H1 (cell line): ENCODE measurements around the gene RNF113B. TPM values are rescaled to one million over a fixed set of nuclear protein-coding genes. Genes with fewer than 3 reads are reported as not detected.
A peak's percentile ranks its signal among the peaks of the same experiment; 100 is the strongest.

Source experiments
- CTCF ChIA-PET: fragments of 300-600 bp; sonication (Branson Sonifier 250); formaldehyde crosslinking; loops from one replicate; lab custom pipeline; 2021; ENCODE audit not compliant: partially characterized antibody; lab: Charles Lee
- POLR2A ChIA-PET: fragments of 300-600 bp; sonication (Branson Sonifier 250); formaldehyde crosslinking; loops from one replicate; lab custom pipeline; 2021; ENCODE audit warnings: inconsistent platforms; ENCODE audit not compliant: partially characterized antibody; lab: Charles Lee
- DNase-seq, 2 experiments: peaks; one replicate each; pipeline versions ENCODE4 v3.0.0 to v3.0.0-alpha.2; 2010 to 2022; ENCODE audit warnings: low spot score in 2 of 2, low read depth in 1 of 2, mixed read lengths in 1 of 2
- FAIRE-seq: peaks from 2 replicates; lab custom pipeline; 2011; peaks lifted over from hg19 to GRCh38; lab: Jason Lieb, UNC
- H2AFZ ChIP-seq: 2 replicates; pipeline ENCODE4 v1.8.1; 2012; ENCODE audit warnings: low read length, inconsistent platforms
- H2AK5ac ChIP-seq: 2 replicates; pipeline ENCODE4 v1.6.1; 2013; ENCODE audit warnings: low read depth, low read length
- H2BK120ac ChIP-seq: replicated peaks from 2 replicates; pipeline ENCODE3; 2013; ENCODE audit warnings: low read depth, low read length, inconsistent platforms
- H2BK12ac ChIP-seq: 2 replicates; pipeline ENCODE4 v1.6.1; 2013; ENCODE audit warnings: low read depth, low read length
- H2BK15ac ChIP-seq: 2 replicates; pipeline ENCODE4 v1.6.1; 2013; ENCODE audit warnings: low read length
- H2BK20ac ChIP-seq: 2 replicates; pipeline ENCODE4 v1.6.1; 2013; ENCODE audit warnings: low read length
- H2BK5ac ChIP-seq: 2 replicates; pipeline ENCODE4 v1.6.1; 2013; ENCODE audit warnings: low read depth, low read length
- H3K14ac ChIP-seq: 2 replicates; pipeline ENCODE4 v1.6.1; 2013; ENCODE audit warnings: inconsistent platforms; ENCODE audit not compliant: insufficient read length
- H3K18ac ChIP-seq: 2 replicates; pipeline ENCODE4 v1.6.1; 2013; ENCODE audit warnings: low read length; ENCODE audit errors: extremely low read depth
- H3K23ac ChIP-seq: 2 replicates; pipeline ENCODE4 v1.6.1; 2013; ENCODE audit warnings: inconsistent platforms; ENCODE audit not compliant: insufficient read length
- H3K23me2 ChIP-seq: 2 replicates; pipeline ENCODE4 v1.6.1; 2013; ENCODE audit warnings: low read depth, low read length
- H3K27ac ChIP-seq: 2 replicates; pipeline ENCODE4 v1.6.1; 2011; ENCODE audit warnings: low read depth, low read length, inconsistent platforms
- H3K27me3 ChIP-seq, 4 experiments: replicated peaks in 1 of 4; 1 replicate in 1 of 4; 2 replicates in 3 of 4; pipeline versions ENCODE4 v1.6.1 to v1.8.1; 2011 to 2013; ENCODE audit warnings: low read length in 3 of 4, mild to moderate bottlenecking in 3 of 4, inconsistent platforms in 2 of 4, mixed read lengths in 2 of 4, moderate library complexity in 1 of 4; ENCODE audit not compliant: control insufficient read depth in 3 of 4, insufficient read depth in 3 of 4; ENCODE audit errors: extremely low read depth in 1 of 4
- H3K36me3 ChIP-seq, 4 experiments: 2 replicates each; pipeline versions ENCODE4 v1.6.1 to v1.8.1; 2011 to 2013; ENCODE audit warnings: mild to moderate bottlenecking in 4 of 4, low read length in 3 of 4, moderate library complexity in 2 of 4, control low read depth in 1 of 4, inconsistent platforms in 1 of 4; ENCODE audit not compliant: insufficient read depth in 4 of 4, control insufficient read depth in 2 of 4
- H3K4ac ChIP-seq: replicated peaks from 2 replicates; pipeline ENCODE3; 2013; ENCODE audit warnings: low read length, low read depth, mixed read lengths, inconsistent platforms; ENCODE audit not compliant: insufficient read length
- H3K4me1 ChIP-seq, 4 experiments: replicated peaks in 1 of 4; 1 replicate in 1 of 4; 2 replicates in 3 of 4; pipeline versions ENCODE4 v1.6.1 to v1.8.1; 2011 to 2013; ENCODE audit warnings: low read length in 3 of 4, inconsistent platforms in 2 of 4, mixed read lengths in 1 of 4; ENCODE audit not compliant: insufficient read depth in 4 of 4, control insufficient read depth in 3 of 4
- H3K4me2 ChIP-seq, 2 experiments: 2 replicates each; pipeline versions ENCODE4 v1.6.1 to v1.8.1; 2011 to 2013; ENCODE audit warnings: low read depth in 2 of 2, low read length in 2 of 2, control low read depth in 1 of 2, inconsistent platforms in 1 of 2, mild to moderate bottlenecking in 1 of 2; ENCODE audit not compliant: insufficient read depth in 1 of 2
- H3K4me3 ChIP-seq, 4 experiments: fragments of 200-600, 300-600 bp in 1 of 4; sonication (generic), shearing (Covaris generic), sonication (Bioruptor Twin) in 1 of 4; 2 replicates each; pipeline versions ENCODE4 v1.5.1 to v1.8.1; 2011 to 2016; ENCODE audit warnings: low read length in 4 of 4, low read depth in 3 of 4, control low read depth in 2 of 4, inconsistent platforms in 2 of 4, mild to moderate bottlenecking in 2 of 4, mixed read lengths in 1 of 4, moderate library complexity in 1 of 4; ENCODE audit not compliant: insufficient read depth in 2 of 4; ENCODE audit errors: extremely low read depth in 1 of 4
- H3K56ac ChIP-seq: replicated peaks from 2 replicates; pipeline ENCODE3; 2013; ENCODE audit warnings: low read depth, mild to moderate bottlenecking, mixed read lengths, low read length, inconsistent platforms; ENCODE audit not compliant: insufficient read length
- H3K79me1 ChIP-seq: 2 replicates; pipeline ENCODE4 v1.6.1; 2013; ENCODE audit warnings: low read depth, low read length, control low read depth
- H3K79me2 ChIP-seq, 2 experiments: 2 replicates each; pipeline versions ENCODE4 v1.6.1 to v1.8.1; 2012 to 2013; ENCODE audit warnings: low read length in 2 of 2, mild to moderate bottlenecking in 2 of 2, inconsistent platforms in 1 of 2; ENCODE audit not compliant: insufficient read depth in 2 of 2, control insufficient read depth in 1 of 2
- H3K9ac ChIP-seq, 4 experiments: replicated peaks in 1 of 4; 1 replicate in 1 of 4; 2 replicates in 3 of 4; pipeline versions ENCODE4 v1.6.1 to v1.8.1; 2011 to 2013; ENCODE audit warnings: low read depth in 3 of 4, low read length in 3 of 4, control low read depth in 2 of 4, mild to moderate bottlenecking in 2 of 4, moderate library complexity in 2 of 4, inconsistent platforms in 1 of 4; ENCODE audit errors: extremely low read depth in 1 of 4
- H3K9me3 ChIP-seq, 2 experiments: 2 replicates each; pipeline versions ENCODE4 v1.6.1 to v1.8.1; 2012 to 2013; ENCODE audit warnings: mild to moderate bottlenecking in 2 of 2, moderate library complexity in 2 of 2, control low read depth in 1 of 2, inconsistent platforms in 1 of 2, low read depth in 1 of 2, low read length in 1 of 2, mixed read lengths in 1 of 2; ENCODE audit not compliant: insufficient read depth in 2 of 2
- H4K20me1 ChIP-seq, 2 experiments: replicated peaks in 1 of 2; 2 replicates each; pipeline versions ENCODE3 to v1.8.1; 2011 to 2013; ENCODE audit warnings: inconsistent platforms in 2 of 2, low read length in 2 of 2, mild to moderate bottlenecking in 1 of 2; ENCODE audit not compliant: insufficient read depth in 2 of 2, control insufficient read depth in 1 of 2
- H4K5ac ChIP-seq: 2 replicates; pipeline ENCODE4 v1.6.1; 2013; ENCODE audit warnings: low read length, low read depth, mixed read lengths, inconsistent platforms; ENCODE audit not compliant: insufficient read length
- H4K8ac ChIP-seq: 2 replicates; pipeline ENCODE4 v1.8.0; 2013; ENCODE audit warnings: mild to moderate bottlenecking, moderate library complexity, low read length, inconsistent platforms; ENCODE audit not compliant: insufficient read depth; ENCODE audit errors: extremely low read depth
- H4K91ac ChIP-seq: replicated peaks from 2 replicates; pipeline ENCODE3; 2013; ENCODE audit warnings: low read length, mixed read lengths, inconsistent platforms; ENCODE audit not compliant: insufficient read length
- GABPA ChIP-seq: IDR thresholded peaks from 2 replicates; pipeline ENCODE4 v1.6.1; 2011; ENCODE audit warnings: mild to moderate bottlenecking, low read length, moderate library complexity, borderline replicate concordance; ENCODE audit not compliant: insufficient read depth
- GTF2F1 ChIP-seq: IDR thresholded peaks from 2 replicates; pipeline ENCODE4 v1.6.1; 2012; ENCODE audit warnings: low read depth, low read length, improper control_type of control experiment, borderline replicate concordance
- JUND ChIP-seq: IDR thresholded peaks from 2 replicates; pipeline ENCODE4 v1.6.1; 2011; ENCODE audit warnings: mild to moderate bottlenecking, improper control_type of control experiment, low read length
- POU5F1 ChIP-seq: IDR thresholded peaks from 2 replicates; pipeline ENCODE4 v1.6.1; 2011; ENCODE audit warnings: low read depth, mild to moderate bottlenecking, low read length, moderate library complexity
- RNF2 ChIP-seq: fragments of 200-900, 300-1000 bp; sonication (generic); IDR thresholded peaks from 2 replicates; pipeline ENCODE4 v1.7.1; 2016; ENCODE audit warnings: borderline replicate concordance, low read depth, mild to moderate bottlenecking, antibody characterized with exemption, low read length; ENCODE audit not compliant: poor library complexity, severe bottlenecking; ENCODE audit errors: missing control alignments
- SIRT6 ChIP-seq: IDR thresholded peaks from one replicate; pipeline ENCODE4 v1.7.1; 2012; ENCODE audit warnings: low read length, inconsistent platforms
- SIX5 ChIP-seq: IDR thresholded peaks from 2 replicates; pipeline ENCODE4 v1.6.1; 2011; ENCODE audit warnings: mild to moderate bottlenecking, low read depth, low read length
- SP1 ChIP-seq: IDR thresholded peaks from 2 replicates; pipeline ENCODE4 v1.6.1; 2011; ENCODE audit warnings: low read depth, low read length
- SRF ChIP-seq: IDR thresholded peaks from 2 replicates; pipeline ENCODE4 v1.6.1; 2011; ENCODE audit warnings: mild to moderate bottlenecking, low read depth, low read length, moderate library complexity
- SUZ12 ChIP-seq: fragments of 200-600 bp; sonication (generic); IDR thresholded peaks from 2 replicates; pipeline ENCODE4 v1.6.1; 2012; ENCODE audit warnings: mild to moderate bottlenecking, inconsistent platforms, low read length, moderate library complexity, mixed read lengths
- TAF1 ChIP-seq: IDR thresholded peaks from 2 replicates; pipeline ENCODE4 v1.6.1; 2011; ENCODE audit warnings: mild to moderate bottlenecking, low read depth, low read length
- TEAD4 ChIP-seq: IDR thresholded peaks from 2 replicates; pipeline ENCODE4 v1.6.1; 2012; ENCODE audit warnings: low read depth, low read length, inconsistent platforms, mixed read lengths
- WGBS, 2 experiments: shearing (Covaris generic) in 1 of 2; methylation state at CpG; one replicate each; pipeline versions ENCODE4 v1.1.6 to v1.1.7; 2013 to 2015; ENCODE audit warnings: low lambda C conversion rate in 2 of 2, mixed read lengths in 2 of 2, inconsistent platforms in 1 of 2, low coverage in 1 of 2, missing lambda C conversion rate in 1 of 2; ENCODE audit not compliant: insufficient replicate concordance in 2 of 2, insufficient coverage in 1 of 2, insufficient read length in 1 of 2; ENCODE audit errors: extremely low coverage in 1 of 2, missing lambda C conversion rate in 1 of 2; 5-methylcytosine and 5-hydroxymethylcytosine counted together
- polyA plus RNA-seq, 7 experiments: library from polyadenylated mRNA; depleted of rRNA in 3 of 7; stranded (reverse) in 5 of 7; unstranded in 2 of 7; fragments of >200 nt in 5 of 7; fragments of 200-250 nt in 2 of 7; gene quantifications; 1 replicate in 5 of 7; 2 replicates in 1 of 7; 4 replicates in 1 of 7; pipeline versions ENCODE4 v1.2.1 to v1.2.3, GENCODE V29; 2011 to 2013; ENCODE audit warnings: missing spikeins in 2 of 7, mixed read lengths in 2 of 7
- total RNA-seq: library from RNA; stranded (reverse); fragmentation: NEBNext Ultra II Directional; extraction: Animal tissue kit (Norgen Biotek cat#: 25700); gene quantifications from 2 replicates; pipeline ENCODE4 v1.2.1, GENCODE V29; 2021

Gene RNF113B
- total and polyA plus RNA-seq, 2 of the 8 experiments (the other 6 are each of a cell fraction or from before 2014, with no cell fraction given), result not detected

GRCh38 chr13:98208606-98209005 lies 31.5 kb upstream of the RNF113B start:
- Histone ChIP-seq H3K23me2 (peaks cover 2% of the 10 kb centered on the region; the same call in 1 of the 2 replicates), H2BK20ac (no peak overlapping the region), H4K8ac (no peak overlapping the region), H3K56ac (no peak overlapping the region), H2BK15ac (no peak overlapping the region), H3K79me2 (peaks cover 0 to 63% of the 10 kb centered on the region in 2 experiments; a peak in 2 of 4 replicates), H3K36me3 (peaks cover 0 to 10% (median 4%) of the 10 kb centered on the region in 4 experiments; a peak in 4 of 8 replicates), H2BK120ac (no peak overlapping the region), H3K27ac (no peak overlapping the region), H3K9me3 (peaks cover 7% of the 10 kb centered on the region in 2 experiments; a peak in 3 of 4 replicates), H4K91ac (no peak overlapping the region), H3K23ac (no peak overlapping the region), H4K5ac (no peak overlapping the region), H2BK5ac (no peak overlapping the region), H2AK5ac (no peak overlapping the region), H3K18ac (no peak overlapping the region; the same call in 1 of the 2 replicates), H3K4me3 (no peak overlapping the region), H3K4me2 (no peak overlapping the region), H4K20me1 (no peaks in the 10 kb centered on the region), H3K79me1 (peaks cover 8% of the 10 kb centered on the region), H2AFZ (no peak overlapping the region), H3K9ac (no peak overlapping the region), H3K27me3 (no peaks in the 10 kb centered on the region), H3K4ac (no peak overlapping the region), H3K4me1 (peaks cover 0 to 12% (median 0%) of the 10 kb centered on the region in 4 experiments; a peak in 2 of 7 replicates), H3K14ac (no peak overlapping the region), H2BK12ac (no peak overlapping the region)
- ChIA-PET POLR2A (no interaction called here), CTCF (no interaction called here)
- 89% methylated on average over 5 of the region's 5 CpGs; no CpG with 5 or more reads in 1 of the 2 experiments for WGBS, 2 experiments
- DNase-seq, result no peak
- TF ChIP-seq JUND (no peak), GABPA (no peak), SIRT6 (no peak), SIX5 (no peak), POU5F1 (no peak), SRF (no peak), GTF2F1 (no peak), RNF2 (no peak), SP1 (no peak), TAF1 (no peak), TEAD4 (no peak), SUZ12 (no peak)
- FAIRE-seq, result peak; percentile 13
